WTC11 (cell line): ENCODE data around the gene MAP1S. TPM values are rescaled to one million over a fixed set of nuclear protein-coding genes. Genes with fewer than 3 reads are reported as not detected.

ENCODE experiments used
- ARID4B ChIP-seq: sonication (generic); formaldehyde crosslinking; IDR thresholded peaks from 2 replicates; pipeline ENCODE4 v1.8.0; 2023; ENCODE audit warnings: missing genetic modification reagents, mild to moderate bottlenecking, borderline replicate concordance
- JUN ChIP-seq: sonication (generic); formaldehyde crosslinking; IDR thresholded peaks from 2 replicates; pipeline ENCODE4 v1.8.0; 2023; ENCODE audit warnings: mild to moderate bottlenecking, missing genetic modification reagents
- KAT7 ChIP-seq: sonication (generic); formaldehyde crosslinking; IDR thresholded peaks from 2 replicates; pipeline ENCODE4 v1.8.1; 2023; ENCODE audit warnings: missing genetic modification reagents, mild to moderate bottlenecking, borderline replicate concordance
- MXD4 ChIP-seq: fragments of 250-450 bp; sonication (Bioruptor Pico); IDR thresholded peaks from 2 replicates; pipeline ENCODE4 v1.8.0; 2021; ENCODE audit warnings: mild to moderate bottlenecking, moderate library complexity, borderline replicate concordance
- NFYB ChIP-seq: sonication (generic); formaldehyde crosslinking; conservative IDR thresholded peaks from 2 replicates; pipeline ENCODE4 v1.8.0; 2022; ENCODE audit warnings: low read depth, missing genetic modification reagents
- NR1H2 ChIP-seq: sonication (generic); formaldehyde crosslinking; IDR thresholded peaks from 2 replicates; pipeline ENCODE4 v1.9.0; 2021; ENCODE audit warnings: mild to moderate bottlenecking, moderate library complexity, missing genetic modification reagents
- NR2C2 ChIP-seq: sonication (generic); formaldehyde crosslinking; IDR thresholded peaks from 2 replicates; pipeline ENCODE4 v1.8.0; 2022; ENCODE audit warnings: mild to moderate bottlenecking, missing genetic modification reagents
- NR3C1 ChIP-seq: sonication (generic); formaldehyde crosslinking; conservative IDR thresholded peaks from 2 replicates; pipeline ENCODE4 v1.8.1; 2023; ENCODE audit warnings: low read depth, mild to moderate bottlenecking, missing genetic modification reagents
- OVOL2 ChIP-seq: fragments of 250-450 bp; sonication (Bioruptor Pico); IDR thresholded peaks from 2 replicates; pipeline ENCODE4 v1.9.0; 2021; ENCODE audit warnings: mild to moderate bottlenecking, borderline replicate concordance
- PREB ChIP-seq: sonication (generic); formaldehyde crosslinking; IDR thresholded peaks from 2 replicates; pipeline ENCODE4 v1.8.1; 2022; ENCODE audit warnings: mild to moderate bottlenecking, missing genetic modification reagents, moderate library complexity, borderline replicate concordance
- PRRX2 ChIP-seq: fragments of 250-450 bp; sonication (Bioruptor Pico); IDR thresholded peaks from 2 replicates; pipeline ENCODE4 v1.8.0; 2021; ENCODE audit warnings: mild to moderate bottlenecking
- STAT6 ChIP-seq: sonication (generic); formaldehyde crosslinking; conservative IDR thresholded peaks from 2 replicates; pipeline ENCODE4 v1.8.1; 2023; ENCODE audit warnings: mild to moderate bottlenecking, low read depth, missing genetic modification reagents, moderate library complexity
- TCF7 ChIP-seq: sonication (generic); formaldehyde crosslinking; IDR thresholded peaks from 2 replicates; pipeline ENCODE4 v1.8.0; 2022; ENCODE audit warnings: mild to moderate bottlenecking, low read depth, missing genetic modification reagents, moderate library complexity
- ZNF416 ChIP-seq: fragments of 250-450 bp; sonication (Bioruptor Pico); IDR thresholded peaks from 2 replicates; pipeline ENCODE4 v1.9.0; 2021; ENCODE audit warnings: mild to moderate bottlenecking, inconsistent platforms
- total RNA-seq: library from RNA; stranded (reverse); gene quantifications from 3 replicates; pipeline ENCODE4 v1.2.3, GENCODE V29; 2021
- TF ChIP-seq, protein P1 (sequence below): sonication (generic); formaldehyde crosslinking; IDR thresholded peaks from 2 replicates; pipeline ENCODE4 v1.8.1; 2023; ENCODE audit warnings: mild to moderate bottlenecking, moderate library complexity, missing genetic modification reagents
- TF ChIP-seq, protein P2 (sequence below): fragments of 250-450 bp; sonication (Bioruptor Pico); IDR thresholded peaks from 2 replicates; pipeline ENCODE4 v1.8.0; 2021; ENCODE audit warnings: mild to moderate bottlenecking
- TF ChIP-seq, protein P3 (sequence below): sonication (generic); formaldehyde crosslinking; IDR thresholded peaks from 2 replicates; pipeline ENCODE4 v1.8.1; 2022; ENCODE audit warnings: missing genetic modification reagents, borderline replicate concordance
- TF ChIP-seq, protein P4 (sequence below): sonication (generic); formaldehyde crosslinking; IDR thresholded peaks from 2 replicates; pipeline ENCODE4 v1.8.0; 2022; ENCODE audit warnings: missing genetic modification reagents

Gene MAP1S
- total RNA-seq, 1 experiment from 2014 or later, result 120 TPM

GRCh38 chr19:17681505-17682125 is 37.7 kb upstream of the MAP1S start (continued):
- TF ChIP-seq, protein P1, sequence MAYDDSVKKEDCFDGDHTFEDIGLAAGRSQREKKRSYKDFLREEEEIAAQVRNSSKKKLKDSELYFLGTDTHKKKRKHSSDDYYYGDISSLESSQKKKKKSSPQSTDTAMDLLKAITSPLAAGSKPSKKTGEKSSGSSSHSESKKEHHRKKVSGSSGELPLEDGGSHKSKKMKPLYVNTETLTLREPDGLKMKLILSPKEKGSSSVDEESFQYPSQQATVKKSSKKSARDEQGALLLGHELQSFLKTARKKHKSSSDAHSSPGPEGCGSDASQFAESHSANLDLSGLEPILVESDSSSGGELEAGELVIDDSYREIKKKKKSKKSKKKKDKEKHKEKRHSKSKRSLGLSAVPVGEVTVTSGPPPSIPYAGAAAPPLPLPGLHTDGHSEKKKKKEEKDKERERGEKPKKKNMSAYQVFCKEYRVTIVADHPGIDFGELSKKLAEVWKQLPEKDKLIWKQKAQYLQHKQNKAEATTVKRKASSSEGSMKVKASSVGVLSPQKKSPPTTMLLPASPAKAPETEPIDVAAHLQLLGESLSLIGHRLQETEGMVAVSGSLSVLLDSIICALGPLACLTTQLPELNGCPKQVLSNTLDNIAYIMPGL (CRISPR knock-in tag), result no peak
- TF ChIP-seq KAT7 (0 out of 2 replicates have a peak, but pooled peaks have one; percentile 28), NR1H2 (CRISPR knock-in tag) (no peak), ARID4B (CRISPR knock-in tag) (peak; percentile 83; the same call in 1 of the 2 replicates), OVOL2 (CRISPR knock-in tag) (no peak), MXD4 (CRISPR knock-in tag) (no peak), TCF7 (CRISPR knock-in tag) (no peak), PREB (CRISPR knock-in tag) (0 out of 2 replicates have a peak, but pooled peaks have one; percentile 39), NR2C2 (CRISPR knock-in tag) (no peak), NR3C1 (CRISPR knock-in tag) (no peak), JUN (peak; percentile 86; the same call in 1 of the 2 replicates), ZNF416 (CRISPR knock-in tag) (no peak), STAT6 (no peak), PRRX2 (CRISPR knock-in tag) (no peak), NFYB (CRISPR knock-in tag) (0 out of 2 replicates have a peak, but pooled peaks have one; percentile 12)
- TF ChIP-seq, protein P2, sequence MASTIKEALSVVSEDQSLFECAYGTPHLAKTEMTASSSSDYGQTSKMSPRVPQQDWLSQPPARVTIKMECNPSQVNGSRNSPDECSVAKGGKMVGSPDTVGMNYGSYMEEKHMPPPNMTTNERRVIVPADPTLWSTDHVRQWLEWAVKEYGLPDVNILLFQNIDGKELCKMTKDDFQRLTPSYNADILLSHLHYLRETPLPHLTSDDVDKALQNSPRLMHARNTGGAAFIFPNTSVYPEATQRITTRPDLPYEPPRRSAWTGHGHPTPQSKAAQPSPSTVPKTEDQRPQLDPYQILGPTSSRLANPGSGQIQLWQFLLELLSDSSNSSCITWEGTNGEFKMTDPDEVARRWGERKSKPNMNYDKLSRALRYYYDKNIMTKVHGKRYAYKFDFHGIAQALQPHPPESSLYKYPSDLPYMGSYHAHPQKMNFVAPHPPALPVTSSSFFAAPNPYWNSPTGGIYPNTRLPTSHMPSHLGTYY (CRISPR knock-in tag), result no peak
- TF ChIP-seq, protein P3, sequence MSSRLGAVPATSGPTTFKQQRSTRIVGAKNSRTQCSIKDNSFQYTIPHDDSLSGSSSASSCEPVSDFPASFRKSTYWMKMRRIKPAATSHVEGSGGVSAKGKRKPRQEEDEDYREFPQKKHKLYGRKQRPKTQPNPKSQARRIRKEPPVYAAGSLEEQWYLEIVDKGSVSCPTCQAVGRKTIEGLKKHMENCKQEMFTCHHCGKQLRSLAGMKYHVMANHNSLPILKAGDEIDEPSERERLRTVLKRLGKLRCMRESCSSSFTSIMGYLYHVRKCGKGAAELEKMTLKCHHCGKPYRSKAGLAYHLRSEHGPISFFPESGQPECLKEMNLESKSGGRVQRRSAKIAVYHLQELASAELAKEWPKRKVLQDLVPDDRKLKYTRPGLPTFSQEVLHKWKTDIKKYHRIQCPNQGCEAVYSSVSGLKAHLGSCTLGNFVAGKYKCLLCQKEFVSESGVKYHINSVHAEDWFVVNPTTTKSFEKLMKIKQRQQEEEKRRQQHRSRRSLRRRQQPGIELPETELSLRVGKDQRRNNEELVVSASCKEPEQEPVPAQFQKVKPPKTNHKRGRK (CRISPR knock-in tag), result no peak
- TF ChIP-seq, protein P4, sequence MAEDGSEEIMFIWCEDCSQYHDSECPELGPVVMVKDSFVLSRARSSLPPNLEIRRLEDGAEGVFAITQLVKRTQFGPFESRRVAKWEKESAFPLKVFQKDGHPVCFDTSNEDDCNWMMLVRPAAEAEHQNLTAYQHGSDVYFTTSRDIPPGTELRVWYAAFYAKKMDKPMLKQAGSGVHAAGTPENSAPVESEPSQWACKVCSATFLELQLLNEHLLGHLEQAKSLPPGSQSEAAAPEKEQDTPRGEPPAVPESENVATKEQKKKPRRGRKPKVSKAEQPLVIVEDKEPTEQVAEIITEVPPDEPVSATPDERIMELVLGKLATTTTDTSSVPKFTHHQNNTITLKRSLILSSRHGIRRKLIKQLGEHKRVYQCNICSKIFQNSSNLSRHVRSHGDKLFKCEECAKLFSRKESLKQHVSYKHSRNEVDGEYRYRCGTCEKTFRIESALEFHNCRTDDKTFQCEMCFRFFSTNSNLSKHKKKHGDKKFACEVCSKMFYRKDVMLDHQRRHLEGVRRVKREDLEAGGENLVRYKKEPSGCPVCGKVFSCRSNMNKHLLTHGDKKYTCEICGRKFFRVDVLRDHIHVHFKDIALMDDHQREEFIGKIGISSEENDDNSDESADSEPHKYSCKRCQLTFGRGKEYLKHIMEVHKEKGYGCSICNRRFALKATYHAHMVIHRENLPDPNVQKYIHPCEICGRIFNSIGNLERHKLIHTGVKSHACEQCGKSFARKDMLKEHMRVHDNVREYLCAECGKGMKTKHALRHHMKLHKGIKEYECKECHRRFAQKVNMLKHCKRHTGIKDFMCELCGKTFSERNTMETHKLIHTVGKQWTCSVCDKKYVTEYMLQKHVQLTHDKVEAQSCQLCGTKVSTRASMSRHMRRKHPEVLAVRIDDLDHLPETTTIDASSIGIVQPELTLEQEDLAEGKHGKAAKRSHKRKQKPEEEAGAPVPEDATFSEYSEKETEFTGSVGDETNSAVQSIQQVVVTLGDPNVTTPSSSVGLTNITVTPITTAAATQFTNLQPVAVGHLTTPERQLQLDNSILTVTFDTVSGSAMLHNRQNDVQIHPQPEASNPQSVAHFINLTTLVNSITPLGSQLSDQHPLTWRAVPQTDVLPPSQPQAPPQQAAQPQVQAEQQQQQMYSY, result no peak
